Activated naive CD4-positive, alpha-beta T cell treated with anti-CD3 and anti-CD28 coated beads, Interleukin-2, amount 10 ng/mL, durations not matched to agents 7 days and 5 days (primary cell): ENCODE measurements around the gene ZFHX2.
"Not testable (repeated sequence)": the region's sequence is repeated elsewhere in the genome, so short reads cannot be mapped to it uniquely, and the experiment has no call there.

Experiments used
- CTCF ChIA-PET: fragments of 350-600 bp; sonication (Branson Sonifier 250); formaldehyde crosslinking; loops from one replicate; lab custom pipeline; 2021; ENCODE audit warnings: antibody characterized with exemption; lab: Charles Lee
- DNase-seq: peaks from one replicate; pipeline ENCODE4 v3.0.0-alpha.2; 2020
- H3K27ac Mint-ChIP-seq: one replicate; pipeline ENCODE4 v1.8.0; 2021; ENCODE audit warnings: mild to moderate bottlenecking, moderate library complexity, mixed read lengths
- H3K27me3 Mint-ChIP-seq: one replicate; pipeline ENCODE4 v1.8.0; 2021; ENCODE audit warnings: mild to moderate bottlenecking, mixed read lengths
- H3K36me3 Mint-ChIP-seq: one replicate; pipeline ENCODE4 v1.8.0; 2021; ENCODE audit warnings: mixed read lengths
- H3K4me1 Mint-ChIP-seq: one replicate; pipeline ENCODE4 v1.8.0; 2021; ENCODE audit warnings: mixed read lengths
- H3K4me3 Mint-ChIP-seq: one replicate; pipeline ENCODE4 v1.8.0; 2021; ENCODE audit warnings: mild to moderate bottlenecking, moderate library complexity, mixed read lengths
- H3K9me3 Mint-ChIP-seq: one replicate; pipeline ENCODE4 v1.8.0; 2021; ENCODE audit warnings: mixed read lengths

ZFHX2 gene

DNA sequence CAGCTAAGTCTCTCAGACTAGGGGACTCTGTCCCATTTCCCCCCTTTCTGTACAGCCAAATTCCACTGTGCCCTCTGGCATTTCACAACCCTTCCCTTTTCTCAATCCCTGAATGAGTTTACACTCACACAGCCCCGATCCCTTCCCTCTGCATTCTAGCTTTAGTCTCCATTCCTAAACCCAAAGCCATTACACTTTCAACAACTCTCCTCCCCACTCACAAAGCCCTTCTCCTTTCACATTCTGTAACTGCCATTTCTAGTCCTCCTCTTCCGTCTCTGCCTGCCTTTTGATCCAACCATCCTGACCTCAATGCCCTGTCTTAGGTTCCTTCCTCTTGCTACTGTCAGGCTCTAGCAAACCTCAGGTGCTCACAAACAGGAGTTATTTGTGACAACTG, 3.6 kb downstream of the ZFHX2 start:
- no peaks in the 10 kb centered on the region for H3K36me3 Mint-ChIP-seq
- no peak overlapping the region for H3K4me3 Mint-ChIP-seq
- no peaks in the 10 kb centered on the region for H3K9me3 Mint-ChIP-seq
- H3K27ac Mint-ChIP-seq = no peak overlapping the region
- no peak for DNase-seq
- no peaks in the 10 kb centered on the region for H3K27me3 Mint-ChIP-seq
- CTCF ChIA-PET = interaction anchor here (0.7 to 3.3 kb wide), 2 partner anchors 12 to 69 kb away, joined by 3 to 25 read pairs; no protein-coding TSS in a partner anchor
- peaks cover 9% of the 10 kb centered on the region for H3K4me1 Mint-ChIP-seq

DNA sequence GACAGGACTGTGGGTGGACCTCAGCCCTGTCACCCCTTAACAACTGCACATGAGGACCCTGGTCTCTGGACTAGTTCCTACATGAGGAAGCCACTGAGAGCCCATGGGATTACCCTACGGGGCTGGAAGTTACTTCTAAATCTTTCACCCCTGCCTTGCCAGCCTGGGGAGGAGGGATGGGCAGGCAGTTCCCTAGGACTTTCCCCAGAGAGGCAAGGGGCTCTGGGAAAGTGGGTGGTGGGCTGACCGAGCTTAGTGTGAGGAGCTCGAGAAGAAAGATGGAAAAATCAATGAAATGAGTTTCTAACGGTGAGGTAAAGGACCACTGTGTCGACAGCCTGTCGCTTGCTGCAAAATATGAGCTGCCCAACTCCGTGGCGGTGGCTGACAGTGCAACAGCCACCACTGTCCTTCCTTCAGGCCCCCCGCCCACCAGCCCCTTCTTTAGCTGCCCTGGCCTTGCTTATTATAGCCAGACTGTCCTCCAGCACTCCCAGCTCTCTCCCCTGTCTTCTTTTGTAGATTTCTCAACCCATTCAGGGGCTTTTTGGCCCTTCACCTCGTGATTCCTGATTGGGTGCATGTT, 5.0 kb downstream of the ZFHX2 start:
- Mint-ChIP-seq H3K9me3 (no peaks in the 10 kb centered on the region), H3K4me3 (no peak overlapping the region), H3K27ac (no peak overlapping the region), H3K36me3 (no peaks in the 10 kb centered on the region), H3K27me3 (no peaks in the 10 kb centered on the region), H3K4me1 (peaks cover 3% of the 10 kb centered on the region)
- CTCF ChIA-PET = interaction anchor here (0.9 kb wide), 1 partner anchor 17 kb away, joined by 4 read pairs; no protein-coding TSS in a partner anchor
- DNase-seq = no peak

GRCh38 chr14:23545740-23546365, 5.7 kb downstream of the ZFHX2 start:
- Mint-ChIP-seq H3K27me3 (peaks cover under 1% of the 10 kb centered on the region), H3K27ac (no peak overlapping the region), H3K36me3 (no peaks in the 10 kb centered on the region), H3K4me3 (no peak overlapping the region), H3K4me1 (no peaks in the 10 kb centered on the region), H3K9me3 (no peaks in the 10 kb centered on the region)
- CTCF ChIA-PET = no interaction called here
- no peak for DNase-seq

- DNase-seq = no peak
- Mint-ChIP-seq H3K27ac (no peak overlapping the region), H3K36me3 (no peaks in the 10 kb centered on the region), H3K4me3 (no peak overlapping the region), H3K27me3 (peaks cover 5% of the 10 kb centered on the region), H3K9me3 (no peaks in the 10 kb centered on the region), H3K4me1 (no peaks in the 10 kb centered on the region)
- CTCF ChIA-PET = interaction anchor here (0.9 kb wide), 1 partner anchor 15 kb away, joined by 3 read pairs; no protein-coding TSS in a partner anchor
Measured at GRCh38 chr14:23544511-23545447, 6.8 kb downstream of the ZFHX2 start.

DNA sequence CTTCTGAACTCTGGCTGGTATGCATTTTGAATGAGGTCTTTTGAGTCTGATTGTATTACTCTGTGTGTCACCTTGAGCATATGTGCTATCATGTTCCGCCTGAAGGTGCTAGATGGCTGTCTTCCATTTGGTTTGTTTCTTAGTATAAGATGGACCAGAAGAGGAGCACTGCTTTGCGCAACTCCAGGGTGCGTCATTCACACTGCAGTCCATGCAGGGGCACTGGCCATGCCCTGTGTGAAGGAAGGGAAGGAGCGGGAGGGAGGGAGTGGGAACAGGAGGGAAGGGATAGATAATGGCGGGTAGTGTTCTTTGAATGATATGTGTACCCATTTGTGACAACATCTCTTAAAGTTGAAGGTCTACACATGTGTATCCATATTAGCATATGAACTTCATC, 8.2 kb downstream of the ZFHX2 start:
- Mint-ChIP-seq H3K27ac (no peak overlapping the region), H3K27me3 (peaks cover 17% of the 10 kb centered on the region), H3K4me1 (no peaks in the 10 kb centered on the region), H3K36me3 (no peaks in the 10 kb centered on the region), H3K9me3 (no peaks in the 10 kb centered on the region), H3K4me3 (no peak overlapping the region)
- CTCF ChIA-PET = interaction anchor here (6.2 to 7.7 kb wide), 2 partner anchors 16 to 64 kb away, joined by 51 to 114 read pairs; no protein-coding TSS in a partner anchor
- DNase-seq = no peak

- H3K9me3 Mint-ChIP-seq = no peaks in the 10 kb centered on the region
- H3K4me1 Mint-ChIP-seq = no peaks in the 10 kb centered on the region
- DNase-seq = no peak
- no peaks in the 10 kb centered on the region for H3K36me3 Mint-ChIP-seq
- H3K4me3 Mint-ChIP-seq = no peak overlapping the region
- CTCF ChIA-PET = interaction anchor here (6.0 to 7.7 kb wide), 3 partner anchors 13 to 62 kb away, joined by 40 to 114 read pairs (median 51); no protein-coding TSS in a partner anchor
- H3K27me3 Mint-ChIP-seq = peaks cover 24% of the 10 kb centered on the region
- H3K27ac Mint-ChIP-seq = no peak overlapping the region
Measured at GRCh38 chr14:23542261-23542660, 9.3 kb downstream of the ZFHX2 start.

- Mint-ChIP-seq H3K27me3 (peaks cover 24% of the 10 kb centered on the region), H3K27ac (no peak overlapping the region), H3K4me1 (no peaks in the 10 kb centered on the region), H3K36me3 (no peaks in the 10 kb centered on the region), H3K9me3 (no peaks in the 10 kb centered on the region), H3K4me3 (no peak overlapping the region)
- CTCF ChIA-PET = interaction anchor here (1.0 to 7.7 kb wide), 6 partner anchors 10 to 60 kb away, joined by 3 to 114 read pairs (median 22); no protein-coding TSS in a partner anchor
- no peak for DNase-seq
Measured at GRCh38 chr14:23540141-23540469, 11.5 kb downstream of the ZFHX2 start.

DNA sequence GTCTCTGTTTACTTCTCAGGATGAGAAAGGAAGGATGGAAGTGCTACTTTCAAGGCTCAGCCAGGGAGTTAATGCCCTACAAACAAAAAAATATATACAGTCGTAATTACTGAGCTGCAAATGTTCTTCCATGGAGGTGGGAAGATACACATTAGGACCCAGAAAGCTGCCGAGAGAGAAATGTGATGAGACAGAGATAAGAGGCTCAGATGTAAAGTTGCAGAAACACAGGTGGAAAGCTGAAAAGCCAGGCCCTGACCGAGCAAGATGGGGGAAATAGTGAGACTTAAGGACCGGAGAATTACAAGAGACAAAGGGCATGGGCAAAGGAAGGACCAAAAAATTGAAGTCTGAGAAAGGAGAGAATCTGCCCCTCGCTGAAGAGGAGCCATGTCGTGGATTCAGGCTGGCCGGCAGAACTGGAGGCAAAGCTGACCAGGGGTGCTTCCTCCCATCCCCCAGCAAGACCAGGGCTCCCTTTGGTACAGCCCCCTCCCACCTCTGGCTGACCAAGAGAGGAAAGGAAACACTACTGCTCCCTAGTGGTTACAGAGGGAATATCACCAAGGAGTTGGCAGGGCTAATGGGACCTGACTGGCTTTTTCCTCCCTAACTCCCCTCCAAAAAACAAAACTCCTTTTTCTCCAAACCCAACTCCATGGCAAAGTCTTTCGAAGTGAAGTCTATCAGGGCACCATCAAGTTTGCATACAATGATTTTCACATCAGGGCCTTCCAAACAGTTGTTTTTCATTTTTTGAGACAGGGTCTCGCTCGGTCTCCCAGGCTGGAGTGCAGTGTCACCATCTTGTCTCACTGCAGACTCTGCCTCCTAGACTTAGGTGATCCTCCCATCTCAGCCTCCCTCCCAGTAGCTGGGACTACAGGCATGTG, 12.1 kb downstream of the ZFHX2 start:
- H3K27ac Mint-ChIP-seq = no peak overlapping the region
- H3K36me3 Mint-ChIP-seq = no peaks in the 10 kb centered on the region
- peaks cover 24% of the 10 kb centered on the region for H3K27me3 Mint-ChIP-seq
- DNase-seq = peak; percentile 38
- H3K4me3 Mint-ChIP-seq = no peak overlapping the region
- no peaks in the 10 kb centered on the region for H3K4me1 Mint-ChIP-seq
- no peaks in the 10 kb centered on the region for H3K9me3 Mint-ChIP-seq
- CTCF ChIA-PET = interaction anchor here (1.0 to 7.7 kb wide), 9 partner anchors 10 to 60 kb away, joined by 3 to 114 read pairs (median 5); no protein-coding TSS in a partner anchor

- CTCF ChIA-PET = interaction anchor here (1.1 to 7.7 kb wide), 7 partner anchors 9 to 59 kb away, joined by 3 to 114 read pairs (median 9); no protein-coding TSS in a partner anchor
- no peaks in the 10 kb centered on the region for H3K9me3 Mint-ChIP-seq
- no peak overlapping the region for H3K27ac Mint-ChIP-seq
- DNase-seq = no peak
- peaks cover 24% of the 10 kb centered on the region for H3K27me3 Mint-ChIP-seq
- no peaks in the 10 kb centered on the region for H3K36me3 Mint-ChIP-seq
- no peak overlapping the region for H3K4me3 Mint-ChIP-seq
- no peaks in the 10 kb centered on the region for H3K4me1 Mint-ChIP-seq
Measured at GRCh38 chr14:23538785-23539184, 12.8 kb downstream of the ZFHX2 start.

- H3K4me1 Mint-ChIP-seq = no peaks in the 10 kb centered on the region
- no peaks in the 10 kb centered on the region for H3K36me3 Mint-ChIP-seq
- no peaks in the 10 kb centered on the region for H3K9me3 Mint-ChIP-seq
- no peak overlapping the region for H3K27ac Mint-ChIP-seq
- CTCF ChIA-PET = interaction anchor here (1.1 to 7.7 kb wide), 7 partner anchors 9 to 58 kb away, joined by 3 to 114 read pairs (median 9); no protein-coding TSS in a partner anchor
- no peak overlapping the region for H3K4me3 Mint-ChIP-seq
- H3K27me3 Mint-ChIP-seq = peaks cover 24% of the 10 kb centered on the region
- no peak for DNase-seq
Measured at GRCh38 chr14:23538050-23538718, 13.4 kb downstream of the ZFHX2 start.

DNA sequence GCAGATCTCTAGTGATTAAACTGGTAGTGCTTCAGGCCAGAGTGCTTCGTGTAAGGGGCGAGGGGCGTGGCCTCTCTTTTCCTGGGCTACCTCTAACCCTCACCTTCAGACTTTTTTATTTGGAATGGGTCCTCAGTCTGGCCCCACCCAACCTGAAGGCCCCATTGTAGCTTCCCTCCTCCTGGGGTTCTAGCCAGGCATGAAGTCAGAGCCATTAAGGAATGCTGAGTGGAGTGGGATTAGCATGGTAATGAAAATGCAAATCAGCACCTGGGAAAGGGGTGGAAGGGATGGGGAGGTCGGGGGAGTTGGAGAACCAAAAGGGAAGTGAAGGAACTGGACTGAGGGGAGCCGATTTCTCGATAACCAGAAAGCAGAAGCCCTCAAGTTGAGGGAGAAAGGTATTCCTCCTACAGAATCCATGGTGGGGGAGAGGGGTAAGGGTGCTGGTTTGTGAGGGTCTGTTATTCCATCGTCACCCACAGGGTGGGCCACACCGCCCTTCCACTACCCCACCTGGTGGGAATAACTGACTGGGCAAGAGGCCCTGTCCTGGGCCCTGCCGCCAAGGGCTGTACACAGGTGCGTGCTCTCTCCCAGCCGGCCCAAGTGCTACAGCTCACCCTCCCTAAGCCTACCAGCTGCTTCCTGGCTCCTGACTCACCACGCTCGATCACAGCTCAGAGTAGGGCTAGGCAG, 14.1 kb downstream of the ZFHX2 start:
- H3K27ac Mint-ChIP-seq = no peak overlapping the region
- H3K4me1 Mint-ChIP-seq = no peaks in the 10 kb centered on the region
- no peak overlapping the region for H3K4me3 Mint-ChIP-seq
- peaks cover 24% of the 10 kb centered on the region for H3K27me3 Mint-ChIP-seq
- no peak for DNase-seq
- H3K36me3 Mint-ChIP-seq = no peaks in the 10 kb centered on the region
- CTCF ChIA-PET = interaction anchor here (1.5 to 7.7 kb wide), 6 partner anchors 8 to 58 kb away, joined by 4 to 114 read pairs (median 24); no protein-coding TSS in a partner anchor
- no peaks in the 10 kb centered on the region for H3K9me3 Mint-ChIP-seq

DNA sequence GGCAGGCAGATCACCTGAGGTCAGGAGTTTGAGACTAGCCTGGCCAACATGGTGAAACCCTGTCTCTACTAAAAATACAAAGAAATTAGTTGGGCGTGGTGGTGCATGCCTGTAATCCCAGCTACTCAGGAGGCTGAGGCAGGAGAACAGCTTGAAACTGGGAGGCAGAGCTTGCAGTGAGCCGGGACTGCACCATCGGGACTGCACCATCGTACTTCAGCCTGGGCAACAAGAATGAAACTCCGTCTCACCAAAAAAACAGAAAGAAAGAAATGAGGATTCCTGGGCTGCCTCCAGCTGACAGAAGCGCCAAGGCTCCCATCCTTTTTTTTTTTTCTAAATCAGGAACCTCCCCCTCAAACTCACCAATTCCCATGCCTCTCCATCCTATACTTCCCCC, 14.7 kb downstream of the ZFHX2 start:
- CTCF ChIA-PET = interaction anchor here (1.5 to 7.7 kb wide), 3 partner anchors 7 to 57 kb away, joined by 5 to 114 read pairs (median 40); no protein-coding TSS in a partner anchor
- H3K27me3 Mint-ChIP-seq = peaks cover 24% of the 10 kb centered on the region
- not testable (repeated sequence) for H3K36me3 Mint-ChIP-seq, DNase-seq, H3K9me3 Mint-ChIP-seq, H3K4me1 Mint-ChIP-seq, H3K27ac Mint-ChIP-seq, H3K4me3 Mint-ChIP-seq
